SK-N-SH (cell line): ENCODE measurements around the gene FAM120A. TPM values are rescaled to one million over a fixed set of nuclear protein-coding genes. Genes with fewer than 3 reads are reported as not detected.

Source experiments
- CTCF ChIA-PET: fragments of 300-600, 350-600 bp; formaldehyde crosslinking; extraction: SDS; loops from one replicate; lab custom pipeline; 2021; lab: Yijun Ruan, JAX
- POLR2A ChIA-PET: fragments of 350-600 bp; sonication (Branson Sonifier 250); formaldehyde crosslinking; extraction: SDS; loops from one replicate; lab custom pipeline; 2020; ENCODE audit warnings: antibody characterized with exemption, inconsistent platforms; lab: Yijun Ruan, JAX
- DNase-seq: peaks from one replicate; pipeline ENCODE4 v3.0.0; 2012
- H2AFZ ChIP-seq: fragments of 200-600 bp; sonication (generic); 2 replicates; pipeline ENCODE4 v1.8.1; 2016; ENCODE audit warnings: antibody characterized with exemption, mild to moderate bottlenecking, low read depth
- H3F3A ChIP-seq: fragments of 200-600 bp; sonication (generic); replicated peaks from 2 replicates; pipeline ENCODE3; 2016; ENCODE audit warnings: antibody characterized with exemption, mild to moderate bottlenecking; ENCODE audit not compliant: insufficient read depth
- H3K27ac ChIP-seq, 2 experiments: fragments of 200-500 bp in 1 of 2; fragments of 200-600 bp in 1 of 2; sonication (Bioruptor generic) in 1 of 2; sonication (generic), shearing (Covaris generic) in 1 of 2; 2 replicates each; pipeline versions ENCODE4 v1.5.1 to v1.6.1; 2014 to 2016; ENCODE audit warnings: low read depth in 2 of 2, inconsistent platforms in 1 of 2, low read length in 1 of 2, mild to moderate bottlenecking in 1 of 2, mixed read lengths in 1 of 2
- H3K27me3 ChIP-seq: fragments of 200-600 bp; sonication (generic), shearing (Covaris generic); 2 replicates; pipeline ENCODE4 v1.6.1; 2016; ENCODE audit warnings: mixed run types; ENCODE audit not compliant: insufficient read depth
- H3K36me3 ChIP-seq, 2 experiments: fragments of 200-500 bp in 1 of 2; fragments of 200-600 bp in 1 of 2; sonication (Bioruptor generic) in 1 of 2; sonication (generic) in 1 of 2; replicated peaks in 1 of 2; 2 replicates each; pipeline versions ENCODE3 to v1.5.1; 2014 to 2016; ENCODE audit warnings: low read length in 1 of 2, mild to moderate bottlenecking in 1 of 2; ENCODE audit not compliant: insufficient read depth in 2 of 2, control insufficient read depth in 1 of 2
- H3K4me1 ChIP-seq, 2 experiments: fragments of 200-500 bp in 1 of 2; fragments of 200-600 bp in 1 of 2; sonication (Bioruptor generic) in 1 of 2; sonication (generic), shearing (Covaris generic) in 1 of 2; 2 replicates each; pipeline versions ENCODE4 v1.5.1 to v1.6.1; 2014 to 2016; ENCODE audit warnings: low read depth in 1 of 2, low read length in 1 of 2, mixed run types in 1 of 2; ENCODE audit not compliant: insufficient read depth in 2 of 2, control insufficient read depth in 1 of 2
- H3K4me2 ChIP-seq: fragments of 200-600 bp; sonication (generic), shearing (Covaris generic); 2 replicates; pipeline ENCODE4 v1.6.1; 2017; ENCODE audit warnings: mixed run types
- H3K4me3 ChIP-seq, 2 experiments: fragments of 200-500 bp in 1 of 2; fragments of 200-600 bp in 1 of 2; sonication (Bioruptor generic) in 1 of 2; sonication (generic), shearing (Covaris generic) in 1 of 2; 2 replicates each; pipeline versions ENCODE4 v1.5.1 to v1.8.1; 2014 to 2016; ENCODE audit warnings: low read depth in 2 of 2, inconsistent platforms in 1 of 2, low read length in 1 of 2, mild to moderate bottlenecking in 1 of 2, mixed read lengths in 1 of 2, moderate library complexity in 1 of 2
- H3K79me2 ChIP-seq: fragments of 200-600 bp; sonication (generic); 2 replicates; pipeline ENCODE4 v1.8.1; 2017; ENCODE audit warnings: mild to moderate bottlenecking; ENCODE audit not compliant: insufficient read depth
- H3K9ac ChIP-seq: fragments of 200-600 bp; sonication (generic); 2 replicates; pipeline ENCODE4 v1.6.1; 2017; ENCODE audit warnings: mixed run types
- H3K9me2 ChIP-seq: fragments of 200-600 bp; sonication (generic); 2 replicates; pipeline ENCODE4 v1.6.1; 2017; ENCODE audit warnings: mixed run types
- H3K9me3 ChIP-seq: fragments of 200-600 bp; sonication (generic); 2 replicates; pipeline ENCODE4 v1.6.1; 2017; ENCODE audit warnings: mixed run types, mild to moderate bottlenecking, moderate library complexity
- H4K20me1 ChIP-seq: fragments of 200-600 bp; sonication (generic); 2 replicates; pipeline ENCODE4 v1.6.1; 2017; ENCODE audit warnings: mild to moderate bottlenecking, mixed run types; ENCODE audit not compliant: insufficient read depth
- CTCF ChIP-seq: fragments of 200-600 bp; sonication (generic); IDR thresholded peaks from 2 replicates; pipeline ENCODE4 v1.6.1; 2017; ENCODE audit warnings: antibody characterized with exemption, mild to moderate bottlenecking, moderate library complexity
- ELF1 ChIP-seq: IDR thresholded peaks from 2 replicates; pipeline ENCODE4 v1.4.0; 2012
- EP300 ChIP-seq, 2 experiments: IDR thresholded peaks; 2 replicates each; pipeline versions ENCODE4 v1.4.0 to v1.6.1; 2012; ENCODE audit warnings: borderline replicate concordance in 1 of 2, low read depth in 1 of 2, low read length in 1 of 2
- EZH2phosphoT487 ChIP-seq: fragments of 200-600 bp; sonication (generic); IDR thresholded peaks from 2 replicates; pipeline ENCODE4 v1.6.1; 2017; ENCODE audit warnings: low read depth, mixed run types, mild to moderate bottlenecking, antibody characterized with exemption, moderate library complexity, borderline replicate concordance
- FOSL2 ChIP-seq: IDR thresholded peaks from 2 replicates; pipeline ENCODE4 v1.4.0; 2012; ENCODE audit warnings: low read depth, mild to moderate bottlenecking, moderate library complexity, borderline replicate concordance
- FOXJ3 ChIP-seq: sonication (generic); formaldehyde crosslinking; IDR thresholded peaks from 2 replicates; pipeline ENCODE4 v1.5.1; 2020; ENCODE audit warnings: mild to moderate bottlenecking, missing genetic modification reagents
- FOXM1 ChIP-seq: IDR thresholded peaks from 2 replicates; pipeline ENCODE4 v1.4.0; 2012; ENCODE audit warnings: low read depth, mild to moderate bottlenecking
- GATA2 ChIP-seq: sonication (generic); formaldehyde crosslinking; IDR thresholded peaks from 2 replicates; pipeline ENCODE4 v1.5.0; 2020; ENCODE audit warnings: mild to moderate bottlenecking, missing genetic modification reagents
- JUND ChIP-seq: IDR thresholded peaks from 2 replicates; pipeline ENCODE4 v1.4.0; 2012
- MAX ChIP-seq: IDR thresholded peaks from 2 replicates; pipeline ENCODE4 v1.4.0; 2012; ENCODE audit warnings: low read depth
- NFIC ChIP-seq: IDR thresholded peaks from 2 replicates; pipeline ENCODE4 v1.4.0; 2012; ENCODE audit warnings: borderline replicate concordance
- NRF1 ChIP-seq: IDR thresholded peaks from 2 replicates; pipeline ENCODE4 v1.6.1; 2012; ENCODE audit warnings: low read depth, mild to moderate bottlenecking, low read length
- PBX3 ChIP-seq: IDR thresholded peaks from 2 replicates; pipeline ENCODE4; 2012
- POLR2AphosphoS5 ChIP-seq: IDR thresholded peaks from 2 replicates; pipeline ENCODE4 v1.6.1; 2012; ENCODE audit warnings: low read depth, low read length
- RFX5 ChIP-seq: IDR thresholded peaks from 2 replicates; pipeline ENCODE4 v1.6.1; 2012; ENCODE audit warnings: mild to moderate bottlenecking, improper control_type of control experiment, low read length
- RXRA ChIP-seq: IDR thresholded peaks from 2 replicates; pipeline ENCODE4 v1.4.0; 2012; ENCODE audit warnings: low read depth, mild to moderate bottlenecking, borderline replicate concordance
- SIN3A ChIP-seq: IDR thresholded peaks from 2 replicates; pipeline ENCODE4 v1.6.1; 2012; ENCODE audit warnings: low read depth, mild to moderate bottlenecking, low read length, moderate library complexity, borderline replicate concordance
- SMC3 ChIP-seq: IDR thresholded peaks from 2 replicates; pipeline ENCODE4 v1.6.1; 2012; ENCODE audit warnings: low read depth, low read length, improper control_type of control experiment
- TCF12 ChIP-seq: IDR thresholded peaks from 2 replicates; pipeline ENCODE4 v1.4.0; 2012
- TEAD4 ChIP-seq: IDR thresholded peaks from 2 replicates; pipeline ENCODE4 v1.4.0; 2012; ENCODE audit warnings: mild to moderate bottlenecking, borderline replicate concordance; ENCODE audit not compliant: insufficient read depth
- YY1 ChIP-seq: IDR thresholded peaks from 2 replicates; pipeline ENCODE4 v1.4.0; 2012; ENCODE audit warnings: low read depth, mild to moderate bottlenecking
- WGBS: methylation state at CpG from one replicate; pipeline ENCODE4 v1.1.6; 2017; ENCODE audit warnings: low lambda C conversion rate; 5-methylcytosine and 5-hydroxymethylcytosine counted together
- polyA plus RNA-seq, 3 experiments: library from polyadenylated mRNA; depleted of rRNA; stranded (reverse); fragments of >200 nt; gene quantifications; 2 replicates each; pipeline ENCODE4 v1.2.3, GENCODE V29; 2012

The FAM120A gene
- polyA plus RNA-seq, 1 of the 3 experiments (the other 2 are of a cell fraction): 58.6 TPM

DNA sequence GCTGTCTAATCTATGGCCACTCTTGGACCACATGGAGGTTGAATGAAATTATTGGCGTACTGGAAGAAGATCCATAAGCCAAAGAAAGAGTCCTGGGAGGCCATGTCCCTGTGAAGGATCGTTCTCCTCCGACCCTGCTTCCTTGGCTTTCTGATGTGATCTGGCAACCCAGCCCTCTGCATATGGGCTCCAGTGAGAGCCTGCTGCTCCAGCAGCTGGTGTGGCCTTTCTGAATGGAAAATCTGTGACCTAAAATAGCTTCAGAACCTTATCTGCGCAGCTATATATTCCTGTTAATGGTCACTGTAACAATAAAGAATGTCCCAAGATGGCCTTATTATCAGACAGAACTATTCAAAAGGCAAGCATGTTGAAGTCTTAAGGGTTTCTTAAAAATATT lies 84.7 kb downstream of the FAM120A start:
- H3K79me2 ChIP-seq: peaks cover 16% of the 10 kb centered on the region; the same call in 1 of the 2 replicates
- H3K4me1 ChIP-seq: no peaks in the 10 kb centered on the region; a peak in 1 of 4 replicates
- H2AFZ ChIP-seq: no peak overlapping the region
- no peak overlapping the region for H3K4me3 ChIP-seq
- DNase-seq: no peak
- POLR2A ChIA-PET: no interaction called here
- no peaks in the 10 kb centered on the region for H3F3A ChIP-seq
- no peak for TF ChIP-seq NFIC
- no peak for TF ChIP-seq FOSL2
- TF ChIP-seq SIN3A: no peak
- no peak for TF ChIP-seq SMC3
- TF ChIP-seq ELF1: no peak
- TF ChIP-seq NRF1: no peak
- TF ChIP-seq FOXJ3 (CRISPR knock-in tag): no peak
- TF ChIP-seq MAX: no peak
- TF ChIP-seq, all 33 proteins: peak for 0
- Histone ChIP-seq H3K9ac (no peak overlapping the region), H3K9me3 (no peaks in the 10 kb centered on the region), H3K27me3 (no peaks in the 10 kb centered on the region), H3K4me2 (no peak overlapping the region), H3K36me3 (peaks cover 42 to 56% of the 10 kb centered on the region in 2 experiments), H3K9me2 (no peaks in the 10 kb centered on the region), H4K20me1 (no peaks in the 10 kb centered on the region), H3K27ac (no peak overlapping the region)
- CTCF ChIA-PET: interaction anchor here (1.0 kb wide), 1 partner anchor 12 kb away, joined by 3 read pairs; no protein-coding TSS in a partner anchor
- 100% methylated on average over 4 of the region's 4 CpGs for WGBS

- Histone ChIP-seq H3K9me3 (no peaks in the 10 kb centered on the region), H3K4me2 (no peak overlapping the region), H3K36me3 (peaks cover 40 to 55% of the 10 kb centered on the region in 2 experiments), H3K79me2 (peaks cover 16% of the 10 kb centered on the region; the same call in 1 of the 2 replicates), H4K20me1 (no peaks in the 10 kb centered on the region), H2AFZ (no peak overlapping the region), H3K9me2 (no peaks in the 10 kb centered on the region), H3K27ac (no peak overlapping the region), H3K4me1 (peaks cover 0 to 5% of the 10 kb centered on the region in 2 experiments; a peak in 2 of 4 replicates), H3K9ac (no peak overlapping the region), H3K4me3 (no peak overlapping the region), H3K27me3 (no peaks in the 10 kb centered on the region), H3F3A (no peaks in the 10 kb centered on the region)
- POLR2A ChIA-PET: no interaction called here
- WGBS: 94% methylated on average over 9 of the region's 9 CpGs
- CTCF ChIA-PET: interaction anchor here (1.0 kb wide), 1 partner anchor 13 kb away, joined by 3 read pairs; no protein-coding TSS in a partner anchor
- DNase-seq: no peak
- TF ChIP-seq EZH2phosphoT487: no peak
- no peak for TF ChIP-seq NFIC
- TF ChIP-seq YY1: no peak
- TF ChIP-seq POLR2AphosphoS5: no peak
- no peak for TF ChIP-seq TCF12
- no peak for TF ChIP-seq JUND
- TF ChIP-seq EP300 (IDR thresholded peaks at IDR 0.05; ENCODE audit: borderline replicate concordance in 1 of 2, low read depth in 1 of 2, low read length in 1 of 2): no peak
- TF ChIP-seq NRF1: no peak
- no peak for TF ChIP-seq SIN3A
- TF ChIP-seq RFX5: no peak
- TF ChIP-seq CTCF: no peak
- no peak for TF ChIP-seq SMC3
- TF ChIP-seq FOXM1: no peak
- TF ChIP-seq FOXJ3 (CRISPR knock-in tag): no peak
- TF ChIP-seq TEAD4: no peak
- TF ChIP-seq GATA2 (CRISPR knock-in tag): no peak
- TF ChIP-seq PBX3: no peak
- TF ChIP-seq RXRA: no peak
These were observed 85.4 kb downstream of the FAM120A start for GRCh38 chr9:93536874-93537273.
